Measurements from ENCODE around the gene FTO.

- no peak for TF ChIP-seq POLR2A (IDR thresholded peaks at IDR 0.05)
- TF ChIP-seq CTCF (IDR thresholded peaks at IDR 0.05) = no peak
These were observed 13.2 kb upstream of the FTO start for GRCh38 chr16:53690771-53691170.
